A549 (cell line): Measurements from ENCODE around the gene POU4F3. TPM values are rescaled to one million over a fixed set of nuclear protein-coding genes. Genes with fewer than 3 reads are reported as not detected.
A peak's percentile ranks its signal among the peaks of the same experiment; 100 is the strongest.

ENCODE experiments used
- ATAC-seq, 2 experiments: fragments of 200-7000 bp in 1 of 2; fragments of >200 bp in 1 of 2; cut with Nextera tagmentation in 1 of 2; cut with Tn5 transposase in 1 of 2; 3 replicates each; pipeline versions ENCODE4 v1.8.0 to v1.9.1; 2018 to 2020; ENCODE audit warnings: mild to moderate bottlenecking in 1 of 2, moderate library complexity in 1 of 2
- CTCF ChIA-PET: fragments of 300-600 bp; sonication (Branson Sonifier 250); formaldehyde crosslinking; extraction: SDS; loops from one replicate; lab custom pipeline; 2021; ENCODE audit warnings: antibody characterized with exemption, inconsistent platforms; lab: Yijun Ruan, JAX
- POLR2A ChIA-PET: fragments of 350-600 bp; formaldehyde crosslinking; extraction: SDS; loops from one replicate; lab custom pipeline; 2021; ENCODE audit warnings: antibody characterized with exemption, inconsistent platforms; lab: Yijun Ruan, JAX
- DNase-seq, 2 experiments: peaks; one replicate each; pipeline versions ENCODE4 v3.0.0 to v3.0.0-alpha.2; 2011 to 2016; ENCODE audit warnings: low read depth in 1 of 2, low spot score in 1 of 2
- FAIRE-seq: peaks from 2 replicates; lab custom pipeline; 2011; peaks lifted over from hg19 to GRCh38; lab: Jason Lieb, UNC
- H3K27ac ChIP-seq, 2 experiments: fragments of >200 bp; sonication (Bioruptor Twin); formaldehyde crosslinking; 3 replicates each; pipeline ENCODE4 v1.5.1; 2016 to 2017
- H3K4me1 ChIP-seq: fragments of >200 bp; sonication (Bioruptor Twin); formaldehyde crosslinking; 3 replicates; pipeline ENCODE4 v1.6.1; 2016
- H3K4me2 ChIP-seq: fragments of >200 bp; sonication (Bioruptor Twin); formaldehyde crosslinking; 3 replicates; pipeline ENCODE4 v1.6.1; 2016
- H3K4me3 ChIP-seq: fragments of >200 bp; sonication (Bioruptor Twin); formaldehyde crosslinking; 3 replicates; pipeline ENCODE4 v1.5.1; 2016
- H3K9me3 ChIP-seq: fragments of >200 bp; sonication (Bioruptor Twin); formaldehyde crosslinking; 3 replicates; pipeline ENCODE4 v1.6.1; 2016
- BHLHE40 ChIP-seq: IDR thresholded peaks from 2 replicates; pipeline ENCODE4 v1.6.1; 2012; ENCODE audit warnings: low read depth, low read length, inconsistent platforms
- FOSL2 ChIP-seq, 2 experiments: fragments of 450-650 bp in 1 of 2; fragments of >200 bp in 1 of 2; sonication (Bioruptor Twin) in 1 of 2; formaldehyde crosslinking; IDR thresholded peaks; 2 replicates each; pipeline versions ENCODE4 v1.5.0 to v1.6.1; 2016 to 2020; ENCODE audit warnings: mild to moderate bottlenecking in 1 of 2, moderate library complexity in 1 of 2
- FOXS1 ChIP-seq: fragments of 250-450 bp; sonication (Bioruptor Pico); IDR thresholded peaks from 2 replicates; pipeline ENCODE4 v1.5.0; 2020; ENCODE audit warnings: mild to moderate bottlenecking, moderate library complexity
- HDAC2 ChIP-seq: fragments of 200-600 bp; sonication (generic); IDR thresholded peaks from 2 replicates; pipeline ENCODE4 v1.6.1; 2016
- JUN ChIP-seq, 2 experiments: fragments of >200 bp; sonication (Bioruptor Twin); formaldehyde crosslinking; IDR thresholded peaks; 2 replicates in 1 of 2; 3 replicates in 1 of 2; pipeline ENCODE4 v1.6.1; 2016 to 2017
- KDM1A ChIP-seq: fragments of 200-600 bp; sonication (generic); IDR thresholded peaks from 2 replicates; pipeline ENCODE4 v1.6.1; 2016; ENCODE audit warnings: low read depth, mild to moderate bottlenecking
- KDM5A ChIP-seq: fragments of 200-600 bp; sonication (generic); IDR thresholded peaks from 2 replicates; pipeline ENCODE4 v1.6.1; 2016; ENCODE audit warnings: antibody characterized with exemption, mild to moderate bottlenecking
- POLR2A ChIP-seq: IDR thresholded peaks from 2 replicates; pipeline ENCODE4 v1.6.1; 2012; ENCODE audit warnings: mild to moderate bottlenecking, low read length
- RAD21 ChIP-seq, 2 experiments: fragments of >200 bp in 1 of 2; sonication (Bioruptor Twin) in 1 of 2; formaldehyde crosslinking in 1 of 2; IDR thresholded peaks in 1 of 2; conservative IDR thresholded peaks in 1 of 2; 2 replicates in 1 of 2; 3 replicates in 1 of 2; pipeline ENCODE4 v1.6.1; 2012 to 2018; ENCODE audit warnings: inconsistent platforms in 1 of 2
- RNF2 ChIP-seq: fragments of 200-600 bp; sonication (generic); IDR thresholded peaks from 2 replicates; pipeline ENCODE4 v1.6.1; 2016; ENCODE audit warnings: low read depth, mild to moderate bottlenecking, antibody characterized with exemption, moderate library complexity, borderline replicate concordance
- SMC3 ChIP-seq: fragments of >200 bp; sonication (Bioruptor Twin); formaldehyde crosslinking; IDR thresholded peaks from 3 replicates; pipeline ENCODE4 v1.6.1; 2018; ENCODE audit warnings: inconsistent platforms
- SREBF2 ChIP-seq: fragments of 450-650 bp; IDR thresholded peaks from 2 replicates; pipeline ENCODE4 v1.6.1; 2014; ENCODE audit warnings: mild to moderate bottlenecking, moderate library complexity
- ZC3H11A ChIP-seq: fragments of 450-650 bp; IDR thresholded peaks from 2 replicates; pipeline ENCODE4 v1.6.1; 2014; ENCODE audit warnings: antibody characterized with exemption, mild to moderate bottlenecking
- WGBS: methylation state at CpG from one replicate; pipeline ENCODE4 v1.1.6; 2017; ENCODE audit errors: missing lambda C conversion rate; 5-methylcytosine and 5-hydroxymethylcytosine counted together
- polyA minus RNA-seq: library from RNA; depleted of rRNA, polyadenylated mRNA; stranded (reverse); fragments of >200 nt; gene quantifications from 2 replicates; pipeline ENCODE4 v1.2.3, GENCODE V29; 2011; rRNA and poly(A)+ RNA removed
- polyA plus RNA-seq, 4 experiments: library from polyadenylated mRNA; depleted of rRNA in 3 of 4; stranded (reverse); fragments of >200 nt; fragmentation: RNase III in 1 of 4; extraction: RNeasy Plus Mini Kit Qiagen cat#74134 plus additional on column Dnase treatment in 1 of 4; gene quantifications; 2 replicates in 3 of 4; 3 replicates in 1 of 4; pipeline ENCODE4 v1.2.3, GENCODE V29; 2011 to 2017
- TF ChIP-seq, protein P1 (sequence below): fragments of >200 bp; sonication (Bioruptor Twin); formaldehyde crosslinking; IDR thresholded peaks from 3 replicates; pipeline ENCODE4 v1.5.1; 2016
- TF ChIP-seq, protein P2 (sequence below): IDR thresholded peaks from 2 replicates; pipeline ENCODE4 v1.6.1; 2012; ENCODE audit warnings: low read depth, borderline replicate concordance
- TF ChIP-seq, protein P3 (sequence below): IDR thresholded peaks from 2 replicates; pipeline ENCODE4 v1.6.1; 2012
- TF ChIP-seq, protein P4 (sequence below): fragments of 250-450 bp; sonication (Bioruptor Pico); IDR thresholded peaks from 2 replicates; pipeline ENCODE4 v1.5.0; 2021; ENCODE audit warnings: mild to moderate bottlenecking, moderate library complexity, borderline replicate concordance
- TF ChIP-seq, protein P5 (sequence below): fragments of 150-350 bp; IDR thresholded peaks from 2 replicates; pipeline ENCODE4 v1.6.1; 2014; ENCODE audit warnings: low read depth, mild to moderate bottlenecking, low read length

Gene POU4F3, protein sequence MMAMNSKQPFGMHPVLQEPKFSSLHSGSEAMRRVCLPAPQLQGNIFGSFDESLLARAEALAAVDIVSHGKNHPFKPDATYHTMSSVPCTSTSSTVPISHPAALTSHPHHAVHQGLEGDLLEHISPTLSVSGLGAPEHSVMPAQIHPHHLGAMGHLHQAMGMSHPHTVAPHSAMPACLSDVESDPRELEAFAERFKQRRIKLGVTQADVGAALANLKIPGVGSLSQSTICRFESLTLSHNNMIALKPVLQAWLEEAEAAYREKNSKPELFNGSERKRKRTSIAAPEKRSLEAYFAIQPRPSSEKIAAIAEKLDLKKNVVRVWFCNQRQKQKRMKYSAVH
- polyA plus RNA-seq (2011; rRNA removed) (0.10 and 0.13 TPM in 2 replicates), polyA plus RNA-seq (2017; fragmentation: RNase III; extraction: RNeasy Plus Mini Kit Qiagen cat#74134 plus additional on column Dnase treatment) (0.05 to 0.11 TPM (median 0.08 TPM) in 3 replicates), polyA minus RNA-seq (not detected in 2 replicates)
- 0.04 and 0.05 TPM in 2 replicates for polyA plus RNA-seq (2012; cell fraction: cytosol; rRNA removed)
- 0.16 and 0.17 TPM in 2 replicates for polyA plus RNA-seq (2012; cell fraction: nucleus; rRNA removed)

DNA sequence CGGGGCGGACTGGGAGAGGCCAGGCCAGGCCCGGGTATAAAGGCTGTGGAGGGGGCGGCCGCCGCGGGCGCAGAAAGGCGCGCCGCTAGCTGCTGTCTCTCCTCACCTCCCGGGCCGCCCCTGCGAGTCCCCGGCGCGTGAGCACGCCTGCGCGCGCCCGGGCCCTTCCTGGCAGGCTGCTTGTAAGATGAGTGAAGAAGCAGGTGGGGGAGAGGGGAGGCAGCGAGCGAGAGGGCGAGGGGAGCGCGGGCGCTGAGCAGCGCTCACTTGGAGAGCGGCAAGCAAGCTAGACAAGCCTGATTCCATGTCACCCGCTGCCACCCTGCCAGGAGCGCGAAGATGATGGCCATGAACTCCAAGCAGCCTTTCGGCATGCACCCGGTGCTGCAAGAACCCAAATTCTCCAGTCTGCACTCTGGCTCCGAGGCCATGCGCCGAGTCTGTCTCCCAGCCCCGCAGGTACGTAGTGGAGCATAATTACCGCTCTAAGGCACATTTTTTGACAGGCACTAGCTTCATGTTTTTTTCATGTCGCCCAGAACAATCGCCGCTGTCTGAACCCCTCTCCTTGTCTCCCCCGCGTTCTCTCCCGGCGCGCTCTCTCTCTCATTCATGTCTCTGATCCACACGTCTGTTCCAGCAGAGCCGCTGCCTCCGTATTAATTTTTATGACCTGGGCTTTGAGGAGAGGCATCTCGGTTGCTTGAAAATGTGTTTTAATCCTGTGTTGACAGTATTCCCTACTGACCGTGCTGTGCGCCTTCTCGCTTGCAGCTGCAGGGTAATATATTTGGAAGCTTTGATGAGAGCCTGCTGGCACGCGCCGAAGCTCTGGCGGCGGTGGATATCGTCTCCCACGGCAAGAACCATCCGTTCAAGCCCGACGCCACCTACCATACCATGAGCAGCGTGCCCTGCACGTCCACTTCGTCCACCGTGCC lies at the start of gene POU4F3:
Gene POU4F3, plus strand, starts transcription at position 66 of the 941 bp plus-strand sequence. Its CDS starts 274 bp downstream, at position 340.
- POLR2A ChIA-PET = no interaction called here
- H3K4me3 ChIP-seq = peak within 1 kb of the TSS; percentile 40

DNA sequence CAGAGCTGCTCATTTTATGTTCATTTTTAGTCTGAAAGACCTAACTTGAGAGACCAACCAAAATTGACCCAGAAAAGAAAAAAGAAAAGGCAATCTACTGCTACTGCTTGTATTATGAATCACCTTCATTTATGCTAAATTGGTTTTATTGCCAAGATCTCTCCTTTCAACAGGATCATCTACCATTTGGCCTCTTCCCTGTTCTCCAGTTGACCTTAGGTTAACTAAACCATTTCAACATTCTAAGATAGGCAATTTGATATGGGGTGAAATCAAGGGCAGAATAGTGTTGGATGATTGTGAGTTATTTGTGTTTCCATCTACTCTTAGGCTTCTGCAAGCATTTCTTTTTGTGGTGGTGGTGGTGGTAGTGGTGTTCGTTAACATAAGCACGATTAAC lies 48.3 kb upstream of the POU4F3 start:
- TF ChIP-seq, protein P1, sequence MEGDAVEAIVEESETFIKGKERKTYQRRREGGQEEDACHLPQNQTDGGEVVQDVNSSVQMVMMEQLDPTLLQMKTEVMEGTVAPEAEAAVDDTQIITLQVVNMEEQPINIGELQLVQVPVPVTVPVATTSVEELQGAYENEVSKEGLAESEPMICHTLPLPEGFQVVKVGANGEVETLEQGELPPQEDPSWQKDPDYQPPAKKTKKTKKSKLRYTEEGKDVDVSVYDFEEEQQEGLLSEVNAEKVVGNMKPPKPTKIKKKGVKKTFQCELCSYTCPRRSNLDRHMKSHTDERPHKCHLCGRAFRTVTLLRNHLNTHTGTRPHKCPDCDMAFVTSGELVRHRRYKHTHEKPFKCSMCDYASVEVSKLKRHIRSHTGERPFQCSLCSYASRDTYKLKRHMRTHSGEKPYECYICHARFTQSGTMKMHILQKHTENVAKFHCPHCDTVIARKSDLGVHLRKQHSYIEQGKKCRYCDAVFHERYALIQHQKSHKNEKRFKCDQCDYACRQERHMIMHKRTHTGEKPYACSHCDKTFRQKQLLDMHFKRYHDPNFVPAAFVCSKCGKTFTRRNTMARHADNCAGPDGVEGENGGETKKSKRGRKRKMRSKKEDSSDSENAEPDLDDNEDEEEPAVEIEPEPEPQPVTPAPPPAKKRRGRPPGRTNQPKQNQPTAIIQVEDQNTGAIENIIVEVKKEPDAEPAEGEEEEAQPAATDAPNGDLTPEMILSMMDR = no peak
- no peak for TF ChIP-seq HDAC2

More for the DNA sequence above, at the start of gene POU4F3:
- no peaks in the 10 kb centered on the region for H3K4me1 ChIP-seq
- CTCF ChIA-PET = no interaction called here
- ATAC-seq (peak; percentile 9 to 56; a peak in 4 of 6 replicates), DNase-seq (peak in 1 of 2 experiments; percentile 23), FAIRE-seq (no peak)
- WGBS = 29% methylated on average over 53 of the region's 70 CpGs
- TF ChIP-seq KDM1A = no peak
- TF ChIP-seq BHLHE40 = no peak
- TF ChIP-seq KDM5A = no peak
- TF ChIP-seq, protein P2, sequence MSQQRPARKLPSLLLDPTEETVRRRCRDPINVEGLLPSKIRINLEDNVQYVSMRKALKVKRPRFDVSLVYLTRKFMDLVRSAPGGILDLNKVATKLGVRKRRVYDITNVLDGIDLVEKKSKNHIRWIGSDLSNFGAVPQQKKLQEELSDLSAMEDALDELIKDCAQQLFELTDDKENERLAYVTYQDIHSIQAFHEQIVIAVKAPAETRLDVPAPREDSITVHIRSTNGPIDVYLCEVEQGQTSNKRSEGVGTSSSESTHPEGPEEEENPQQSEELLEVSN = no peak
- TF ChIP-seq, protein P3, sequence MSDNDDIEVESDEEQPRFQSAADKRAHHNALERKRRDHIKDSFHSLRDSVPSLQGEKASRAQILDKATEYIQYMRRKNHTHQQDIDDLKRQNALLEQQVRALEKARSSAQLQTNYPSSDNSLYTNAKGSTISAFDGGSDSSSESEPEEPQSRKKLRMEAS = no peak
- TF ChIP-seq, protein P4, sequence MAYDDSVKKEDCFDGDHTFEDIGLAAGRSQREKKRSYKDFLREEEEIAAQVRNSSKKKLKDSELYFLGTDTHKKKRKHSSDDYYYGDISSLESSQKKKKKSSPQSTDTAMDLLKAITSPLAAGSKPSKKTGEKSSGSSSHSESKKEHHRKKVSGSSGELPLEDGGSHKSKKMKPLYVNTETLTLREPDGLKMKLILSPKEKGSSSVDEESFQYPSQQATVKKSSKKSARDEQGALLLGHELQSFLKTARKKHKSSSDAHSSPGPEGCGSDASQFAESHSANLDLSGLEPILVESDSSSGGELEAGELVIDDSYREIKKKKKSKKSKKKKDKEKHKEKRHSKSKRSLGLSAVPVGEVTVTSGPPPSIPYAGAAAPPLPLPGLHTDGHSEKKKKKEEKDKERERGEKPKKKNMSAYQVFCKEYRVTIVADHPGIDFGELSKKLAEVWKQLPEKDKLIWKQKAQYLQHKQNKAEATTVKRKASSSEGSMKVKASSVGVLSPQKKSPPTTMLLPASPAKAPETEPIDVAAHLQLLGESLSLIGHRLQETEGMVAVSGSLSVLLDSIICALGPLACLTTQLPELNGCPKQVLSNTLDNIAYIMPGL = no peak
- TF ChIP-seq ZC3H11A = no peak
- H3K27ac ChIP-seq = no peak within 1 kb of the TSS
- peak within 1 kb of the TSS; percentile 81 for H3K4me2 ChIP-seq
- H3K9me3 ChIP-seq = no peaks in the 10 kb centered on the region

DNA sequence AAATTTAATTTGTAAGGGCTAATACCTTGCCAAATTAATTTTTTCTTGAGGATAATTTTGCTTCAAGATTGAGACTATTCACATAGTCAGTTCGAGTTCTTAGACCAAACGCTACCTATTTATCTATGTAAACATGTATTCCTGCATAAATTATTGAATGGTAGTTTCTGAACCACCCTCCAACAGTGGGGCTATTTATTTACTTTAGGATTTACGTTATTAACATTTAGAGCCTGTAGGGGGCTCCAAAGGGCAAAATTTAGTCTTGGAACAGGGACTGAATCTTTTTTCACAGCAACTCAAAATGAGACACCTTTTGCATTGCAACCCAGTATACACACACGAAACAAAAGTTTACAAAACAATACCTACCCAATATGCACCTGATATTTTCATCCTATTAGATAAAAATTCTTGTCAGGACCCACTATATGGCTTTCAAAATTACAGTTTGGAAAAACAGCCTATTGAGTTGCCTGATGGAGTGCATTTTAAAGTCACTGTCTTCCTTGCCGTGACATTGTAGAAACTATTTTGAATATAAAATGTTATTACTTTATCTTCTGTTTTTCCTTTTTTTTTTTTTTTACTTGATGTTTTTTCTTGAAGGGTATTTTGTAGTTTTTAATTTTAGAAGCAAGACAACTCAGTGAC lies 47.1 kb upstream of the POU4F3 start:
- Histone ChIP-seq H3K9me3 (no peaks in the 10 kb centered on the region), H3K4me2 (no peak overlapping the region), H3K4me3 (no peak overlapping the region), H3K27ac (no peak overlapping the region), H3K4me1 (0 out of 3 replicates have a peak, but pooled peaks cover 4% of the 10 kb centered on the region)
- ATAC-seq (peak; percentile 80 to 88), FAIRE-seq (peak; percentile 59), DNase-seq (peak; percentile 54 to 63)
- CTCF ChIA-PET = interaction anchor here (0.7 to 1.4 kb wide), 4 partner anchors 33 to 137 kb away, joined by 3 to 9 read pairs (median 4); no protein-coding TSS in a partner anchor
- POLR2A ChIA-PET = no interaction called here
- WGBS = 25% methylated on average over 5 of the region's 5 CpGs
- TF ChIP-seq KDM1A = no peak
- TF ChIP-seq, protein P5, sequence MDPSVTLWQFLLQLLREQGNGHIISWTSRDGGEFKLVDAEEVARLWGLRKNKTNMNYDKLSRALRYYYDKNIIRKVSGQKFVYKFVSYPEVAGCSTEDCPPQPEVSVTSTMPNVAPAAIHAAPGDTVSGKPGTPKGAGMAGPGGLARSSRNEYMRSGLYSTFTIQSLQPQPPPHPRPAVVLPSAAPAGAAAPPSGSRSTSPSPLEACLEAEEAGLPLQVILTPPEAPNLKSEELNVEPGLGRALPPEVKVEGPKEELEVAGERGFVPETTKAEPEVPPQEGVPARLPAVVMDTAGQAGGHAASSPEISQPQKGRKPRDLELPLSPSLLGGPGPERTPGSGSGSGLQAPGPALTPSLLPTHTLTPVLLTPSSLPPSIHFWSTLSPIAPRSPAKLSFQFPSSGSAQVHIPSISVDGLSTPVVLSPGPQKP = no peak
- peak; percentile 59 to 64 for TF ChIP-seq RAD21 (conservative IDR thresholded peaks at IDR 0.05 in 1 of 2, IDR thresholded peaks at IDR 0.05 in 1 of 2)
- TF ChIP-seq, protein P1 = peak; percentile 67
- TF ChIP-seq JUN (IDR thresholded peaks at IDR 0.05) = no peak
- TF ChIP-seq SREBF2 = no peak
- no peak for TF ChIP-seq POLR2A
- TF ChIP-seq RNF2 = no peak
- no peak for TF ChIP-seq FOXS1
- TF ChIP-seq FOSL2 (IDR thresholded peaks at IDR 0.05) = no peak
- no peak for TF ChIP-seq FOSL2 (CRISPR knock-in tag; IDR thresholded peaks at IDR 0.05)
- peak; percentile 37; the same call in 2 of the 3 replicates for TF ChIP-seq SMC3

More for the DNA sequence above, 48.3 kb upstream of the POU4F3 start:
- POLR2A ChIA-PET = no interaction called here
- Histone ChIP-seq H3K4me3 (no peak overlapping the region), H3K27ac (no peak overlapping the region), H3K4me2 (no peak overlapping the region), H3K9me3 (no peaks in the 10 kb centered on the region), H3K4me1 (0 out of 3 replicates have a peak, but pooled peaks cover 4% of the 10 kb centered on the region)
- DNase-seq = peak in 1 of 2 experiments; percentile 5
- CTCF ChIA-PET = interaction anchor here (0.7 to 1.4 kb wide), 5 partner anchors 20 to 137 kb away, joined by 3 to 6 read pairs (median 3); no protein-coding TSS in a partner anchor
- FAIRE-seq = no peak
- WGBS = 98% methylated on average over 2 of the region's 2 CpGs
- ATAC-seq = no peak
